Coronary artery (tissue), 2 donors: ENCODE measurements around the gene GABPB2.
A peak's percentile ranks its signal among the peaks of the same experiment; 100 is the strongest.
"Not testable (repeated sequence)": the region's sequence is repeated elsewhere in the genome, so short reads cannot be mapped to it uniquely, and the experiment has no call there.

Source experiments
- DNase-seq: peaks from one replicate; pipeline ENCODE4 v3.0.0-alpha.2; 2017; ENCODE audit warnings: low spot score
- H3K27ac ChIP-seq, 2 donors: fragments of 200-600 bp; sonication (generic); one replicate each; pipeline ENCODE4 v1.5.1; 2016 to 2019
- H3K4me3 ChIP-seq: fragments of 200-600 bp; sonication (generic); 2 replicates; pipeline ENCODE4 v1.5.1; 2016; ENCODE audit warnings: mild to moderate bottlenecking, moderate library complexity
- CTCF ChIP-seq: fragments of 200-600 bp; sonication (generic); IDR thresholded peaks from one replicate; pipeline ENCODE4 v1.5.1; 2019; ENCODE audit warnings: antibody characterized with exemption

GABPB2 gene

GRCh38 chr1:151067185-151067584 is 3.4 kb upstream of the GABPB2 start:
- no peak overlapping the region for H3K4me3 ChIP-seq
- no peak overlapping the region for H3K27ac ChIP-seq
- TF ChIP-seq CTCF: no peak
- no peak for DNase-seq

- Histone ChIP-seq H3K27ac (peak overlapping the region; percentile 94 to 99), H3K4me3 (no peak overlapping the region)
- TF ChIP-seq CTCF: no peak
These were observed 1.5 kb upstream of the GABPB2 start for GRCh38 chr1:151069103-151069486.

GRCh38 chr1:151072224-151072623 is 1.7 kb downstream of the GABPB2 start:
- Histone ChIP-seq H3K27ac (peak overlapping the region in 1 of 2 donors; percentile 99), H3K4me3 (peak overlapping the region; percentile 91)
- no peak for TF ChIP-seq CTCF
- DNase-seq: no peak

More at GRCh38 chr1:151069103-151069486, 1.5 kb upstream of the GABPB2 start:
- DNase-seq: no peak

GRCh38 chr1:151085953-151086559 is 15.5 kb downstream of the GABPB2 start:
- Histone ChIP-seq H3K27ac (no peak overlapping the region), H3K4me3 (no peak overlapping the region)
- TF ChIP-seq CTCF: no peak
- no peak for DNase-seq

- H3K27ac ChIP-seq, DNase-seq: not testable (repeated sequence)
These were observed 26.9 kb downstream of the GABPB2 start for GRCh38 chr1:151097426-151097825.

GRCh38 chr1:151098126-151098525 is 27.6 kb downstream of the GABPB2 start:
- no peak for TF ChIP-seq CTCF

More at GRCh38 chr1:151097426-151097825, 26.9 kb downstream of the GABPB2 start:
- not testable (repeated sequence) for H3K4me3 ChIP-seq

GRCh38 chr1:151104630-151105029 is 34.1 kb downstream of the GABPB2 start:
- no peak for TF ChIP-seq CTCF
- DNase-seq: no peak
- Histone ChIP-seq H3K4me3 (no peak overlapping the region), H3K27ac (no peak overlapping the region)

More at GRCh38 chr1:151098126-151098525, 27.6 kb downstream of the GABPB2 start:
- DNase-seq: no peak
- H3K27ac ChIP-seq: no peak overlapping the region
- no peak overlapping the region for H3K4me3 ChIP-seq
